ENCODE data around the gene HCLS1.
"Not testable (repeated sequence)": the region's sequence is repeated elsewhere in the genome, so short reads cannot be mapped to it uniquely, and the experiment has no call there.

The HCLS1 gene

DNA sequence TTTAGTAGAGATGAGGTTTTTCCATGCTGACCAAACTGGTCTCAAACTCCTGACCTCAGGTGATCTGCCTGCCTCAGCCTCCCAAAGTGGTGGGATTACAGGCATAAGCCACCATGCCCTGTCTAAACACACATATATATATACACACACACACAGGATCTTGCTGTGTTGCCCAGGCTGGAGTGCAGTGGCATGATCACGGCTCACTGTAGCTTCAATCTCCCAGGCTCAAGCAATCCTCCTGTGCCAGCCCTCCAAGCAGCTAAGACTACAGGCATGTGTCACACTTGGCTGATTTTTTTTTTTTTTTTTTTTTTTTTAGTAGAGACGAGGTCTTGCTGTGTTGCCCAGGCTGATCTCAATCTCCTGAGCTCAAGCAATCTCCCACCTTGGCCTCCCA, 60.8 kb downstream of the HCLS1 start:
- not testable (repeated sequence) for DNase-seq (ENCODE audit: low read depth in 2 of 3, low spot score in 2 of 3)

DNA sequence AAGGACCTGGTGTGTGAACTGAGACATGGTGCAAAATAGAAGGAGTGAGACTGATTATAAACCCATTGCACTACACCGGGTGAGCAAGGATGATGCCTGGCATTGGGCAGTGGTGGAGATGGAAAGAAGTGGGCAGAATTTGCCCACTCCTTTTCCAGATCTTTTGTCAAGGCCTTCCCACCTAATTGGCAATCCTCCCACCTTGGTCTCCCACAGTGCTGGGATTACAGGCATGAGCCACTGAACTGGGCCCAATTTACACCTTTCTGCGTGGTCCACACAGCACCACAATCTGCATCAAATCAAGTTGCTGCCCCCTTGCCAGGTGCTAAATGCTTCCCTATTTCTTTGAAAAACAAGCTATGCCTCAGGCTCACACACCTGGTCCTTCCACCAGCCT, 62.1 kb downstream of the HCLS1 start:
- DNase-seq (ENCODE audit: low read depth in 2 of 3, low spot score in 2 of 3), result no peak

DNA sequence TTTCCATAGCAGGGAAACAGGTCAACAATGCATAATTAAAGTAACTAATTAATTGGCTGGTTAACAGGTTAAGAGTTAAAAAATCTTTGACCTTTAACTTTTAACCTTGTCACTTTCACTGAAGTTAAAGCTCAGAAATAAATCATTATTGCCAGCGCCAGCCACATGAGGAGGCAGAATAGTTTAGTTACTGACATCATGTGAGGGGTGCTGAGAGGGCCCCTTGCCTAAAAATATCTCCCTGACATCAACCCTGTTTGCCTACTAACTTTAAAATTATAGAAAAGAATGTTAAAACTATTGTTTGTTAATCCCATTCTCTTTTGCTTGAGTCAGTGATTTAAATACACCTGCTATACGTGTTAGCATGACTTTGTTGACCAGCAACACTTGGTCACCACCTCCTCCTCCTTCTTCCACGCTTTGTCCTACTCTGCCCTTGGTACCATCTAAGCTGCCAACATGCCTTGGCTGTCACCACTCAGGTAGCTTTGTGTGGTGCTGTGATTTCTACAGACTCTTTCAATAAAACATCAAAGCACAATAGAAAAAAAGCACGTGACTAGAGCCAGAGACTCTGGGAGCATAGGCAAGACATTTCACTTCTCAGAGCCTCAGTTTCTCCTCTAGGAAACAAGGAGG, 64.8 kb downstream of the HCLS1 start:
- no peak for DNase-seq (ENCODE audit: low read depth in 2 of 3, low spot score in 2 of 3)

DNA sequence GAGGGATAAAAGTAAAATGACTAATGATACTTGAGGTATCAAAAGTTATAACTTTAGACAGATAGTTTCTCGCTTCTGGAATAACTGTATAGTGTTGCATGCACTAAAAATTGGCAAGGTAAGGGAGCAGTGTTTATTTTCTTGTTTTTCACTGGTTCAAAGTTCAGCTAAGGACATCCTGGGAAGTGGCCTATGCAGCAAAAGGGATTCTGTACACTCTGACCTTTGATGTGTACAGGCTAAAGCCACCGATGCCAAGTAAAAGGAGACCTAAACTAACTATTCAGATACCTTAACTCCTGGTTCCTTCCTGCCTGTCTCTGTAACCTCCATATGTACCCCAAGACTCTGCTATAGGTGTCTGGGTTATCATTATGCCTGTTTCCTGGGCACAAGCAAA, 65.9 kb downstream of the HCLS1 start:
- DNase-seq (ENCODE audit: low read depth in 2 of 3, low spot score in 2 of 3), result no peak

- DNase-seq (ENCODE audit: low read depth in 2 of 3, low spot score in 2 of 3), result not testable (repeated sequence)
These were observed 66.9 kb downstream of the HCLS1 start for GRCh38 chr3:121593806-121594205.

DNA sequence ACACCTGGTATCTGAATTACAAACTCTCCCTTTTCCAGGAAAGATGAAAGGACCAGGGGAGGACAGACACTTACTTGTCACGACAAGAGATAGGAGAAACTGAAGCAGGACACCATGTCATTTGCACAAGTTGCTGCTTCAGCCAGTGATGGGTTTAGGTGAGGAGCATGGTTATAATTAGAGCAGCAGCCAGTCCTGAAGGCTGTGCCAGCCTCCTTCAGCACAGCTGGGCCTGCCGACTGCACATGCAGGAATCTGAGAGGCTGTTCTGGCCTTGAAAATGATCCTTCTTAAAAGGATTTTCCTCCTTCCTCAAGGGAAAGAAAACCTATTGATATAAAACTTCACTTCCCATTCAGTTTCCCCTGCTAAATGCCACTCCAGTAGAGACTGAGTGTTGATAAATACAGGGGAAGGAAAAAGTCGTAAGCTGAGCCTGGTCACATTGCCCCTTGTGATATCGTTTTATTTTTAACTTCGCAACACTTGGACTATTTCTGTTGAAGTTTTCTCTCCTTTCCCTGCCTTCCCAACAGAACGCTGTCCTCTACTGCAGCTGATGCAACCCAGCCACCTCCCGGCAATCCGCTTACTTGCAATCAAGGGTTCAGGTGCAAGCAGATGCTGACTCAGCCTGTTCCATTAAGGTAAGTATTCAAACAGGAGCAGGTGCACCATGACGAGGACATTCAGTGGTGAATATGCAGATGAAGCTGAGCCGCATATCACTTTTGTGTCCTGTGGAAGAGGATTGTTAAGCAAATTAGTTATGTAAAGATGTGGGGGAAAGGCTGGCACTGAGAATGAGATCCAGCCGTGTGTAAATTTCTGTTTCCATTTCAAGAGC, 67.6 kb downstream of the HCLS1 start, which contains the start of gene FBXO40:
Gene FBXO40, plus strand, starts transcription at position 524 of the 847 bp plus-strand sequence. CDS start 27,197 bp downstream, outside the sequence.
- no peak for DNase-seq (ENCODE audit: low read depth in 2 of 3, low spot score in 2 of 3)

DNA sequence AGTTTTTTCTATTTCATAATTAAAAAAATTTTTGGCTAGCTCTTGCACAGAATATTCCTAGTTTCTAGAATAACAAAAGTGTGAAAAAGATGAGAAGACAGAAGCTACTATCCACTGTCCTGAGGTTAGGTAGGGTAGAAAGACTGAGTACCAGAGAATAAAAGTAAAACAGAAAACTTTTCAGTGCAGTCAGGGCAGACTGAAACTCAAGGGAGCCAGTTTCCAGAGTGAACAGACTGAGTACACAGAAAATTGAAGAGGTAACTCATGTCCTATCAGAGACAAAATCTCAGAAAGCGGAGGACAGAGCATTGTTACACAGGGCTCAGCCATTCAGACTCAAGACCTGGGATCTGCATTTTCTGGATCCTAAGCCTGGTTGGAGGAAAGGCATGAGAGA, 76.3 kb downstream of the HCLS1 start:
- no peak for DNase-seq (ENCODE audit: low read depth in 2 of 3, low spot score in 2 of 3)

DNA sequence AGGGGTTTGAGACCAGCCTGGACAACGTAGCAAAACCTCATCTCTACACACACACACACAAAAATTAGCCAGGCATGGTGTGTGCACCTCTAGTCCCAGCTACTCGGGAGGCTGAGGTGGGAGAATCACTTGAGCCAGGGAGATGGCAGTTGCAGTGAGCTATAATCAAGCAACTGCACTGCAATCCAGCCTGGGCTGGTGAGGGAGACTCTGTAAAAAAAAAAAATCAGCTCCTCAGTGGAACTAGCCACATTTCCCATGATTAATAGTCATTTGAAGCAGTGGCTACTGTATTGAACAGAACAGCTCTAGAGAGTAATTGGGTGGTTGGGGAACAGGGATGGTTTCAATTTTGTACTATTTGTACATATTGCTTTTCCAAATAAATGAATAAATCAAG, 79.0 kb downstream of the HCLS1 start:
- DNase-seq (ENCODE audit: low read depth in 2 of 3, low spot score in 2 of 3), result no peak

All from activated CD8-positive, alpha-beta memory T cell treated with anti-CD3 and anti-CD28 coated beads for 48 hours (primary cell).